Sigmoid colon (tissue), 7 donors: ENCODE measurements around the gene KCNJ10. TPM values are rescaled to one million over a fixed set of nuclear protein-coding genes. Genes with fewer than 3 reads are reported as not detected.

ENCODE experiments used
- DNase-seq: peaks from one replicate; pipeline ENCODE4 v3.0.0-alpha.2; 2019
- H3K27ac ChIP-seq, 4 donors: fragments of 200-600 bp; sonication (generic); one replicate each; pipeline ENCODE4 v1.5.1; 2016 to 2019; ENCODE audit warnings: mild to moderate bottlenecking in 1 of 4
- H3K27me3 ChIP-seq, 3 donors: fragments of 200-600 bp; sonication (generic); one replicate each; pipeline ENCODE4 v1.5.1; 2019; ENCODE audit warnings: mild to moderate bottlenecking in 1 of 3
- H3K36me3 ChIP-seq, 4 donors: fragments of 200-600 bp; sonication (generic); one replicate each; pipeline ENCODE4 v1.5.1; 2016 to 2019
- H3K4me1 ChIP-seq, 4 donors: fragments of 200-600 bp; sonication (generic); one replicate each; pipeline ENCODE4 v1.5.1; 2017 to 2019
- H3K4me3 ChIP-seq, 4 donors: fragments of 200-600 bp; sonication (generic); one replicate each; pipeline ENCODE4 v1.5.1; 2017 to 2019; ENCODE audit warnings: mild to moderate bottlenecking in 2 of 4, moderate library complexity in 1 of 4
- H3K9me3 ChIP-seq, 4 donors: fragments of 200-600 bp in 3 of 4; sonication (generic) in 3 of 4; one replicate each; pipeline versions ENCODE4 v1.5.1 to v1.6.1; 2013 to 2019
- CTCF ChIP-seq, 4 experiments: fragments of 450-650 bp in 3 of 4; fragments of 200-600 bp in 1 of 4; IDR thresholded peaks; one replicate each; pipeline ENCODE4 v1.5.1; 2016 to 2019; ENCODE audit warnings: antibody characterized with exemption in 4 of 4, mild to moderate bottlenecking in 3 of 4, moderate library complexity in 2 of 4
- EP300 ChIP-seq, 4 donors: sonication (generic); formaldehyde crosslinking; IDR thresholded peaks; one replicate each; pipeline ENCODE4 v1.6.1; 2017; ENCODE audit warnings: antibody characterized with exemption in 4 of 4
- POLR2A ChIP-seq, 2 donors: fragments of 450-650 bp; IDR thresholded peaks; one replicate each; pipeline ENCODE4 v1.6.1; 2016; ENCODE audit warnings: antibody characterized with exemption in 2 of 2, mild to moderate bottlenecking in 2 of 2, moderate library complexity in 2 of 2
- POLR2AphosphoS5 ChIP-seq, 4 donors: sonication (generic); formaldehyde crosslinking; IDR thresholded peaks; one replicate each; pipeline ENCODE4 v1.6.1; 2017; ENCODE audit warnings: antibody characterized with exemption in 4 of 4
- WGBS, 2 donors: extraction: QIAGEN DNeasy Blood & Tissue Kit; methylation state at CpG; one replicate each; pipeline ENCODE4 v1.1.7; 2013; 5-methylcytosine and 5-hydroxymethylcytosine counted together
- intact Hi-C: fragments of 100-400 bp; cut with DNase I; formaldehyde crosslinking; loops from one replicate; pipeline ENCODE4 v1.15.1; 2023
- polyA plus RNA-seq, 3 donors: library from polyadenylated mRNA; stranded (reverse); fragments of 200-250 nt; gene quantifications; one replicate each; pipeline ENCODE4 v1.2.3, GENCODE V29; 2013
- total RNA-seq, 4 donors: library from RNA; depleted of rRNA; stranded (reverse); fragments of >200 nt; gene quantifications; one replicate each; pipeline ENCODE4 v1.1.0, GENCODE V29; 2016
- donor health status: healthy with polysubstance abuse.
- donor health status: Bipolar disorder and iron deficiency.
- donor health status: healthy.

Gene KCNJ10
- total and polyA plus RNA-seq, 7 donors = 0.23 to 1.3 (median 0.31) TPM; not detected in 3

GRCh38 chr1:160078512-160079195, 8.7 kb upstream of the KCNJ10 start:
- intact Hi-C loops = no loop called here
- 17 to 23% methylated on average over 8 of the region's 8 CpGs for WGBS, 2 donors
- no peaks in the 10 kb centered on the region for H3K36me3 ChIP-seq
- peaks cover 0 to 3% (median 2%) of the 10 kb centered on the region in 4 donors for H3K4me1 ChIP-seq
- no peak overlapping the region for H3K4me3 ChIP-seq
- no peak for DNase-seq
- H3K27ac ChIP-seq = no peak overlapping the region
- TF ChIP-seq EP300 (IDR thresholded peaks at IDR 0.05) (no peak), POLR2AphosphoS5 (IDR thresholded peaks at IDR 0.05) (no peak), POLR2A (IDR thresholded peaks at IDR 0.05) (no peak), CTCF (IDR thresholded peaks at IDR 0.05) (peak; percentile 10 to 62 (median 54))
- peaks cover 0 to 40% (median 24%) of the 10 kb centered on the region in 3 donors for H3K27me3 ChIP-seq
- H3K9me3 ChIP-seq = no peaks in the 10 kb centered on the region

GRCh38 chr1:160077486-160077885, 7.5 kb upstream of the KCNJ10 start:
- DNase-seq = no peak
- TF ChIP-seq POLR2A (IDR thresholded peaks at IDR 0.05) = no peak
- TF ChIP-seq POLR2AphosphoS5 (IDR thresholded peaks at IDR 0.05) = no peak
- TF ChIP-seq CTCF (IDR thresholded peaks at IDR 0.05) = no peak
- no peak for TF ChIP-seq EP300 (IDR thresholded peaks at IDR 0.05)
- no peaks in the 10 kb centered on the region for H3K9me3 ChIP-seq
- H3K27me3 ChIP-seq = peaks cover 0 to 29% (median 24%) of the 10 kb centered on the region in 3 donors
- no peak overlapping the region for H3K4me3 ChIP-seq
- H3K27ac ChIP-seq = no peak overlapping the region
- no peaks in the 10 kb centered on the region for H3K36me3 ChIP-seq
- H3K4me1 ChIP-seq = no peaks in the 10 kb centered on the region
- intact Hi-C loops = no loop called here

- H3K9me3 ChIP-seq = no peaks in the 10 kb centered on the region
- no peak overlapping the region for H3K4me3 ChIP-seq
- no peaks in the 10 kb centered on the region for H3K36me3 ChIP-seq
- intact Hi-C loops = no loop called here
- peaks cover 0 to 19% (median 17%) of the 10 kb centered on the region in 3 donors for H3K27me3 ChIP-seq
- H3K4me1 ChIP-seq = no peaks in the 10 kb centered on the region
- DNase-seq = no peak
- TF ChIP-seq POLR2AphosphoS5 (IDR thresholded peaks at IDR 0.05) (no peak), POLR2A (IDR thresholded peaks at IDR 0.05) (no peak), EP300 (IDR thresholded peaks at IDR 0.05) (no peak), CTCF (IDR thresholded peaks at IDR 0.05) (no peak)
- 83 to 87% methylated on average over 3 of the region's 3 CpGs for WGBS, 2 donors
- H3K27ac ChIP-seq = no peak overlapping the region
These were observed 6.3 kb upstream of the KCNJ10 start for GRCh38 chr1:160076295-160076694.

- no peak overlapping the region for H3K27ac ChIP-seq
- peaks cover 0 to 3% (median 2%) of the 10 kb centered on the region in 4 donors for H3K4me1 ChIP-seq
- DNase-seq = no peak
- H3K9me3 ChIP-seq = no peaks in the 10 kb centered on the region
- peaks cover 0 to 14% (median 14%) of the 10 kb centered on the region in 3 donors for H3K27me3 ChIP-seq
- intact Hi-C loops = no loop called here
- no peak for TF ChIP-seq POLR2AphosphoS5 (IDR thresholded peaks at IDR 0.05)
- no peak for TF ChIP-seq EP300 (IDR thresholded peaks at IDR 0.05)
- H3K4me3 ChIP-seq = no peak overlapping the region
- WGBS, 2 donors = 66 to 69% methylated on average over 2 of the region's 2 CpGs
- H3K36me3 ChIP-seq = no peaks in the 10 kb centered on the region
These were observed 5.9 kb upstream of the KCNJ10 start for GRCh38 chr1:160075836-160076235.

- 72 to 79% methylated on average over 4 of the region's 4 CpGs for WGBS, 2 donors
- H3K36me3 ChIP-seq = no peaks in the 10 kb centered on the region
- no peak overlapping the region for H3K27ac ChIP-seq
- H3K27me3 ChIP-seq = peaks cover 0 to 12% (median 12%) of the 10 kb centered on the region in 3 donors
- H3K4me3 ChIP-seq = no peak overlapping the region
- intact Hi-C loops = no loop called here
- no peaks in the 10 kb centered on the region for H3K9me3 ChIP-seq
- TF ChIP-seq CTCF (IDR thresholded peaks at IDR 0.05) (no peak), EP300 (IDR thresholded peaks at IDR 0.05) (no peak), POLR2A (IDR thresholded peaks at IDR 0.05) (no peak), POLR2AphosphoS5 (IDR thresholded peaks at IDR 0.05) (no peak)
- peaks cover 0 to 10% (median 8%) of the 10 kb centered on the region in 4 donors for H3K4me1 ChIP-seq
- no peak for DNase-seq
These were observed 4.9 kb upstream of the KCNJ10 start for GRCh38 chr1:160074865-160075264.
